ENCODE measurements around the gene NLRC5.
"Not testable (repeated sequence)": the region's sequence is repeated elsewhere in the genome, so short reads cannot be mapped to it uniquely, and the experiment has no call there.

The NLRC5 gene

DNA sequence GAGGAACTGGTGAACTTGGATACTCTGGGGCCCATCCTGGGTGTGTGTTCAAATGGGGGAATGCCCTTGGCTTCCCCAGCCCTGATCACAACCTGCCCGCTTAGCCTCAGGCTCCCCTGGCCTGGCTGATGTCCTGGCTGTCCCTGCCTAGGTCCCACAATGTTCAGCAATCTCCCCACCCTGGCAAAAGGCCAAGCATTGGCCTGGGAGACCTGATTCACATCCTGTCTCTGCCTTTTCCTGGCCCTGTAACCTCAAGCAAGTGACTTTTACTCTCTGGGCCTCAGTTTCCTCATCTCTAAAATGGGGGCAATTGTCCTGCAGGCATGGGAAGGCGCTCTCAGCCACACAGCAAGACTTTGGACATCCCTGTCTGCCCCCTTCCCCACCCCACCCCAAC lies 117.4 kb downstream of the NLRC5 start:
- no peak overlapping the region for H3K4me3 ChIP-seq (ENCODE audit: low read length in 2 of 2)
- no peak overlapping the region for H3K9ac ChIP-seq (ENCODE audit: low read length in 2 of 2)
- H3K27me3 ChIP-seq (ENCODE audit: control insufficient read depth in 1 of 2, insufficient read depth in 2 of 2, low read length in 2 of 2), result no peaks in the 10 kb centered on the region
- no peaks in the 10 kb centered on the region for H3K4me1 ChIP-seq (ENCODE audit: control insufficient read depth, insufficient read depth, low read length)
- no peaks in the 10 kb centered on the region for H3K9me3 ChIP-seq (ENCODE audit: control insufficient read depth in 2 of 2, low read length in 2 of 2)
- no peak overlapping the region for H3K27ac ChIP-seq (ENCODE audit: low read length)
- H3K36me3 ChIP-seq (ENCODE audit: control insufficient read depth in 2 of 2, insufficient read depth in 2 of 2, low read length in 2 of 2), result no peaks in the 10 kb centered on the region

DNA sequence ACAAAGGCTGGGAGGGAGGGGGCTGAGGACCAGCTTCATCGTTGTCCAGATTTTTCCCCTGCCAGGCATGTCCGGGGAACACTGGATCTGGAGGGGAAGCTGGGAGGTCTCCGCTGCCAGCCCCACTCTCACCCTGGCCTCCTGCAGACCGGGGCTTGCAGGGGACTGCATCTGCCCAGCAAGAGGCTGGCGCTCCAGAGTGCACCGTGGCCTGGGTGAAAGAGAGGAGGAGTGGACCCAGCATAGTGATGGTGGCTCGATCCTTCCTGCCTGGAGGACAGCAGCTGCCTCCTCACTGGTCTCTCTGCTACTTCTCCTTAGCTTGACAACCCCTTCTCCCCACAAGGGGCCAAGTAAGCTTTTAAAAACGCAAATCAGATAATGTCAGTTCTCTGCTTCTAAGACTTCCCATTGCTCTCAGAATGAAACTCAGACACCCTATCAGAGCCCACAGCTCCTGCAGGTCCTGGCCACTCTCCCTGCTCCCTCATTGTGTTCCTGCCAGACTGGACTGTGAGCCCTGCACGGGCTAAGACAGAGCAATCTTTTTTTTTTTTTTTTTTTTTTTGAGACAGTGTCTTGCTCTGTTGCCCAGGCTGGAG lies 118.1 kb downstream of the NLRC5 start:
- H3K27ac ChIP-seq (ENCODE audit: low read length), result no peak overlapping the region
- no peak overlapping the region for H3K9ac ChIP-seq (ENCODE audit: low read length in 2 of 2)
- H3K9me3 ChIP-seq (ENCODE audit: control insufficient read depth in 2 of 2, low read length in 2 of 2), result no peaks in the 10 kb centered on the region
- no peaks in the 10 kb centered on the region for H3K27me3 ChIP-seq (ENCODE audit: control insufficient read depth in 1 of 2, insufficient read depth in 2 of 2, low read length in 2 of 2)
- H3K4me3 ChIP-seq (ENCODE audit: low read length in 2 of 2), result no peak overlapping the region
- no peaks in the 10 kb centered on the region for H3K36me3 ChIP-seq (ENCODE audit: control insufficient read depth in 2 of 2, insufficient read depth in 2 of 2, low read length in 2 of 2)
- H3K4me1 ChIP-seq (ENCODE audit: control insufficient read depth, insufficient read depth, low read length), result no peaks in the 10 kb centered on the region

DNA sequence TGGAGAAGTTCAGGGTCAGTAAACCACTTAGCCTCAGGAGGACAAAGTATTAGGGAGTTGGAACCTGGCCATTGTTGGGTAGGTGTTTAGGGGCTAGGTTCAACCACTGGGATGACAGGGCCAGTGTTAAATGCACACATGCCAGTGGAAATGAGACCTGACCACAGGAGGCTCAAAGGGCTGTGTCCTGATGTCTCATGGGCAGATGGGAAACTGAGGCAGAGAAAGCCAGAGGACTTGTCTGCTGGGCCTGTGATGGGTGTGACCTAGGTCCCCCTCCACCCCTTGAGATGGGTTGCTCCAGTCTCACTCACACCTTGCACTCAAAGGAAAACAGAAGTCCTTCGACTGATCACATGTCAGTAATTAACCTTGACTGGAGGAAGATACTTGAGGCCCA lies 119.1 kb downstream of the NLRC5 start:
- Histone ChIP-seq H3K27ac (ENCODE audit: low read length) (no peak overlapping the region), H3K36me3 (ENCODE audit: control insufficient read depth in 2 of 2, insufficient read depth in 2 of 2, low read length in 2 of 2) (peaks cover 0 to 2% of the 10 kb centered on the region in 2 donors), H3K4me1 (ENCODE audit: control insufficient read depth, insufficient read depth, low read length) (no peaks in the 10 kb centered on the region), H3K4me3 (ENCODE audit: low read length in 2 of 2) (no peak overlapping the region), H3K27me3 (ENCODE audit: control insufficient read depth in 1 of 2, insufficient read depth in 2 of 2, low read length in 2 of 2) (no peaks in the 10 kb centered on the region), H3K9me3 (ENCODE audit: control insufficient read depth in 2 of 2, low read length in 2 of 2) (no peaks in the 10 kb centered on the region), H3K9ac (ENCODE audit: low read length in 2 of 2) (no peak overlapping the region)

DNA sequence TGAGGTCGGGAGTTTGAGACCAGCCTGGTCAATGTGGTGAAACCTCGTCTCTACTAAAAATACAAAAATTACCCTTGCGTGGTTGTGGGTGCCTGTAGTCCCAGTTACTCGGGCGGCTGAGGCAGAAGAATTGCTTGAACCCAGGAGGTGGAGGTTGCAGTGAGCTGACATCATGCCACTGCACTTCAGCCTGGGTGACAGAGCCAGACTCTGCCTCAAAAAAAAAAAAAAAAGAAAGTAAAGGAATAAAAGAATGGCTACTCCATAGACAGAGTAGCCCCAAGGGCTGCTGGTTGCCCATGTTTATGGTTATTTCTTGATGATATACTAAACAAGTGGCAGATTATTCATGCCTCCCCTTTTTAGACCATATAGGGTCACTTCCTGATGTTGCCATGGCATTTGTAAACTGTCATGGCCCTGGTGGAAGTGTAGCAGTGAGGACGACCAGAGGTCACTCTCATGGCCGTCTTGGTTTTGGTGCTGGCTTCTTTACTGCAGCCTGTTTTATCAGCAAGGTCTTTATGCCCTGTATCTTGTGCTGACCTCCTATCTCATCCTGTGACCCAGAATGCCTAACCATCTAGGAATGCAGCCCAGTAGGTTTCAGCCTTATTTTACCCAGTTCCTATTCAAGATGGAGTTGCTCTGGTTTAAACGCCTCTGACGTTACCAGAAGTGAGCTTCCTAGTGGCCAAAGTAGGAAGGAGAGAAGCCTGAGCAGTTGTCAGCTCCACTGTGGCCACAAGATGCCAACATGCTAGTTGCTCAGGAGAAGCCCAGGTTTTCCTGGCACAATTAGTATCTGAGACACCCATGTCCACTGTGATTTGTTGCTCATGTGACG lies 120.1 kb downstream of the NLRC5 start:
- H3K27me3 ChIP-seq (ENCODE audit: control insufficient read depth in 1 of 2, insufficient read depth in 2 of 2, low read length in 2 of 2); H3K27ac ChIP-seq (ENCODE audit: low read length); H3K4me1 ChIP-seq (ENCODE audit: control insufficient read depth, insufficient read depth, low read length); H3K36me3 ChIP-seq (ENCODE audit: control insufficient read depth in 2 of 2, insufficient read depth in 2 of 2, low read length in 2 of 2); H3K4me3 ChIP-seq (ENCODE audit: low read length in 2 of 2); H3K9ac ChIP-seq (ENCODE audit: low read length in 2 of 2); H3K9me3 ChIP-seq (ENCODE audit: control insufficient read depth in 2 of 2, low read length in 2 of 2): not testable (repeated sequence)

DNA sequence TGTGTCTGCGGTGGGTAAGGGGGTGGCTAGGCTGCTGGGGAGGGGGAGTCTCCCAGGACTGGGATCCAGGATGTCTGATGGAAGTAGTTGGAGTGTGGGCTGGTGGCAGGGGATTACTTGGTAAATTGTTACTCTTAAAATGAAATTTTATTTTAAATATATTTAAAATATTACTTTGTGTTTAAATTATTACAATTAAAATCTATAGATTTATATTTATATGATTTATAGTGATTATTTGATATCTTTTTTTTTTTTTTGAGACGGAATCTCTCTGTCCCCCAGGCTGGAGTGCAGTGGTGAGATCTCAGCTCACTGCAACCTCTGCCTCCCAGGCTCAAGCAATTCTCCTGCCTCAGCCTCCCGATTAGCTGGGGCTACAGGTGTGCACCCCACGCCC lies 121.6 kb downstream of the NLRC5 start:
- Histone ChIP-seq H3K27ac (ENCODE audit: low read length) (no peak overlapping the region), H3K4me3 (ENCODE audit: low read length in 2 of 2) (no peak overlapping the region), H3K36me3 (ENCODE audit: control insufficient read depth in 2 of 2, insufficient read depth in 2 of 2, low read length in 2 of 2) (peaks cover 0 to 4% of the 10 kb centered on the region in 2 donors), H3K4me1 (ENCODE audit: control insufficient read depth, insufficient read depth, low read length) (no peaks in the 10 kb centered on the region), H3K9me3 (ENCODE audit: control insufficient read depth in 2 of 2, low read length in 2 of 2) (no peaks in the 10 kb centered on the region), H3K9ac (ENCODE audit: low read length in 2 of 2) (no peak overlapping the region), H3K27me3 (ENCODE audit: control insufficient read depth in 1 of 2, insufficient read depth in 2 of 2, low read length in 2 of 2) (no peaks in the 10 kb centered on the region)

DNA sequence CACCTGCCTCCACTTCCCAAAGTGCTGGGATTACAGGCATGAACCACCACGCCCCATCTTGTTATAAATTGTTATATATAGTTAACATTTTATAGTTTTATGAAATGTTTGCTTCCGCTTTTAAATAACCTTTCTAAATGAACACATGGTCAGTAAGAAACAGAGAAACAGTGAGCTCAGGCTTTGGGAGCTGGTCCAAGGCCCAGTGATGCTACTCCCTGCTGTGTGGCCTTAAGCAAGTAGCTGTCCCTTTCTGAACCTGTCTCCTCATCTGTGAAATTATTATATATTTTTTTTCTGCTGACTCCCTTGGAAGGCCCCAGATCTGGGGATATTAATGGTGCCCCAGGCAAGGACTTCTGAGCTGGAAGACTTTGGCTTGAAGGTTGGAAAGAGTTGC lies 122.1 kb downstream of the NLRC5 start:
- H3K27me3 ChIP-seq (ENCODE audit: control insufficient read depth in 1 of 2, insufficient read depth in 2 of 2, low read length in 2 of 2), result no peaks in the 10 kb centered on the region
- peaks cover 0 to 9% of the 10 kb centered on the region in 2 donors for H3K36me3 ChIP-seq (ENCODE audit: control insufficient read depth in 2 of 2, insufficient read depth in 2 of 2, low read length in 2 of 2)
- no peaks in the 10 kb centered on the region for H3K9me3 ChIP-seq (ENCODE audit: control insufficient read depth in 2 of 2, low read length in 2 of 2)
- H3K27ac ChIP-seq (ENCODE audit: low read length), result no peak overlapping the region
- H3K4me1 ChIP-seq (ENCODE audit: control insufficient read depth, insufficient read depth, low read length), result no peaks in the 10 kb centered on the region
- no peak overlapping the region for H3K4me3 ChIP-seq (ENCODE audit: low read length in 2 of 2)
- H3K9ac ChIP-seq (ENCODE audit: low read length in 2 of 2), result no peak overlapping the region

DNA sequence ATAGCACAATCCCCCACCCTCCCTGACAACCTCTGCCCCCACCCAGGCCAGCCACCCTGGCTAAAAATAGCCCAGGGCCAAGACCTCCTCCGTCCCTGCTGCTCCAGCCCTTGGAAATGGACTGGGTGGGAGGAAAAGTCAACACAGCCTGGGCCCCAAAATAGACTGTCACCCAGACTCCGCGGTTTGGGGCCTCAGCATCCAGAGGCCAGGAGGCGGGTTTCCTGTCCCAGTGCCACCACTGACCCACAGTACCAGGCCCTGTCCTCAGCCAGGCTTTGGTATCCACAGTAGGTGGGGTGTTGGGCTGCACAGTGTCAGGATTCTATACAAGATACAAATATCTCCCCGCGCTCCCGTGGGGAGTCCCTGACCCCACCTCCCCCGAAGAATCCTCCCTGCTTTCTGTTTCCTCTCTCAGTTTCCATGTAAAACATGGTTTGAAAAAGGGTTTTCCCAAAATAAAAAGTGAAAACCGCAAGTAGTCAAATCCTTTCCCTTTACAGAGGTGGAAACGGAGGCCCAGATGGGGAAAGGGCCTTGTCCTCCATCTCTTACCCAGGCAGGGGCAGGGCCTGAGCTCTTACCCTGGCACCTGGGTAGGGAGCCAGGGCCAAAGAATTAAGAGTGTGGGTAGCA lies 123.2 kb downstream of the NLRC5 start:
- H3K4me1 ChIP-seq (ENCODE audit: control insufficient read depth, insufficient read depth, low read length), result no peaks in the 10 kb centered on the region
- H3K9me3 ChIP-seq (ENCODE audit: control insufficient read depth in 2 of 2, low read length in 2 of 2), result no peaks in the 10 kb centered on the region
- H3K36me3 ChIP-seq (ENCODE audit: control insufficient read depth in 2 of 2, insufficient read depth in 2 of 2, low read length in 2 of 2), result peaks cover 0 to 13% of the 10 kb centered on the region in 2 donors
- peak overlapping the region; percentile 18 for H3K27ac ChIP-seq (ENCODE audit: low read length)
- H3K27me3 ChIP-seq (ENCODE audit: control insufficient read depth in 1 of 2, insufficient read depth in 2 of 2, low read length in 2 of 2), result no peaks in the 10 kb centered on the region
- H3K4me3 ChIP-seq (ENCODE audit: low read length in 2 of 2), result no peak overlapping the region
- no peak overlapping the region for H3K9ac ChIP-seq (ENCODE audit: low read length in 2 of 2)

DNA sequence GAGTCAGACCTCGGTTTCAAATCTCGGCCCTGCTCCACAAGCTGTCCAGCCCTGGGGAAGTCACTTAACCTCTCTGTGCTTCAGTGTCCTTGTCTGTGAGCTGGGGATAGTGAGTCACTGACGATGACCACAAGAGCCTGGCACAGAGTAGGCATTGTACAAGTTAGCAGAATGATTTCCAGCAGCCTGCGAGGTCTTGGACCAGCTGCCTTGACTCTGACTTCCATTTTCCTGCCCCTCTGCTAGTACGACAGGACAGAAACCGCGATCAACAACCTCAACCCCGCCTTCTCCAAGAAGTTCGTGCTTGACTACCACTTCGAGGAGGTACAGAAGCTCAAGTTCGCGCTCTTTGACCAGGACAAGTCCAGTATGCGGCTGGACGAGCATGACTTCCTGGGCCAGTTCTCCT lies 123.7 kb downstream of the NLRC5 start:
- Histone ChIP-seq H3K4me1 (ENCODE audit: control insufficient read depth, insufficient read depth, low read length) (no peaks in the 10 kb centered on the region), H3K9me3 (ENCODE audit: control insufficient read depth in 2 of 2, low read length in 2 of 2) (no peaks in the 10 kb centered on the region), H3K4me3 (ENCODE audit: low read length in 2 of 2) (no peak overlapping the region), H3K27ac (ENCODE audit: low read length) (peak overlapping the region; percentile 18), H3K27me3 (ENCODE audit: control insufficient read depth in 1 of 2, insufficient read depth in 2 of 2, low read length in 2 of 2) (no peaks in the 10 kb centered on the region), H3K36me3 (ENCODE audit: control insufficient read depth in 2 of 2, insufficient read depth in 2 of 2, low read length in 2 of 2) (peaks cover 0 to 16% of the 10 kb centered on the region in 2 donors), H3K9ac (ENCODE audit: low read length in 2 of 2) (no peak overlapping the region)

DNA sequence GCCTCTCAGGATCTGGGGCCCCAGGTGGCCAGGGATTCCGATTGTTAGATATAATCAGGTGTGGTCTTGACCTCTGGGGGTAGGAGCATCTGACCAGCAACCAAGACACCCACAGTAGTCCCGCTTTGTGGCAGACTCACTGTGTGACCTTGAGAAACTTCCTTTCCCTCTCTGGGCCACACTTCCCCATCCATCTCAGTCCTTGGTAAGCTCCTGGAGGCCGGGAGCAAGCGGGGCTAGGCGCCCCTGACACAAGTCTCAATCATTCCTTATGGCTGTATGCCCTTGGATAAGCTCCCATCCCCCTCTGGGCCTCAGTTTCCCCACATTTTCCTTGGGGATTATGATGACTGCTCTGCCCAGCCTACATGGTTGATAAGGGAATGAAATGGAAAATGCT lies 124.3 kb downstream of the NLRC5 start:
- Histone ChIP-seq H3K36me3 (ENCODE audit: control insufficient read depth in 2 of 2, insufficient read depth in 2 of 2, low read length in 2 of 2) (peaks cover 0 to 16% of the 10 kb centered on the region in 2 donors), H3K4me1 (ENCODE audit: control insufficient read depth, insufficient read depth, low read length) (no peaks in the 10 kb centered on the region), H3K9ac (ENCODE audit: low read length in 2 of 2) (no peak overlapping the region), H3K27ac (ENCODE audit: low read length) (no peak overlapping the region), H3K27me3 (ENCODE audit: control insufficient read depth in 1 of 2, insufficient read depth in 2 of 2, low read length in 2 of 2) (no peaks in the 10 kb centered on the region), H3K9me3 (ENCODE audit: control insufficient read depth in 2 of 2, low read length in 2 of 2) (no peaks in the 10 kb centered on the region), H3K4me3 (ENCODE audit: low read length in 2 of 2) (no peak overlapping the region)

DNA sequence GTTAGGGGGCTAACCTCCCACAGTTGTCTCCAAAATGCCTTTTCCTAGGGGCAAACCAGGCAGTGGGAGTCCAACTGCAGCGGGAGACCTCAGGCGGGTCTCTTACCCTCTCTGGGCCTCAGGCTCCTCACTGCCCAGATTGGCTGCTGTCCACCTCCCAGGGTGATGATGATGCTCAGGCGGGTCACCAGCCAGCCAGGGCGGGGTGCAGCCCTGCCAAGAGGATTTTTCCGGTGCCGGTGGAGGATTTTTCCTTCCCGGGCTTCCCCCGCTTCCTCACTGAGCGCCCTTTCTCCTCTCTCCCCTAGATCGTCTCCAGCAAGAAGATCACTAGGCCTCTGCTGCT lies 125.8 kb downstream of the NLRC5 start:
- Histone ChIP-seq H3K9ac (ENCODE audit: low read length in 2 of 2) (no peak overlapping the region), H3K4me3 (ENCODE audit: low read length in 2 of 2) (no peak overlapping the region), H3K4me1 (ENCODE audit: control insufficient read depth, insufficient read depth, low read length) (no peaks in the 10 kb centered on the region), H3K36me3 (ENCODE audit: control insufficient read depth in 2 of 2, insufficient read depth in 2 of 2, low read length in 2 of 2) (peaks cover 0 to 20% of the 10 kb centered on the region in 2 donors), H3K27me3 (ENCODE audit: control insufficient read depth in 1 of 2, insufficient read depth in 2 of 2, low read length in 2 of 2) (no peaks in the 10 kb centered on the region), H3K9me3 (ENCODE audit: control insufficient read depth in 2 of 2, low read length in 2 of 2) (no peaks in the 10 kb centered on the region), H3K27ac (ENCODE audit: low read length) (no peak overlapping the region)

Data from stomach smooth muscle (tissue), 2 donors.